ENCODE results near the gene NDOR1.

DNA sequence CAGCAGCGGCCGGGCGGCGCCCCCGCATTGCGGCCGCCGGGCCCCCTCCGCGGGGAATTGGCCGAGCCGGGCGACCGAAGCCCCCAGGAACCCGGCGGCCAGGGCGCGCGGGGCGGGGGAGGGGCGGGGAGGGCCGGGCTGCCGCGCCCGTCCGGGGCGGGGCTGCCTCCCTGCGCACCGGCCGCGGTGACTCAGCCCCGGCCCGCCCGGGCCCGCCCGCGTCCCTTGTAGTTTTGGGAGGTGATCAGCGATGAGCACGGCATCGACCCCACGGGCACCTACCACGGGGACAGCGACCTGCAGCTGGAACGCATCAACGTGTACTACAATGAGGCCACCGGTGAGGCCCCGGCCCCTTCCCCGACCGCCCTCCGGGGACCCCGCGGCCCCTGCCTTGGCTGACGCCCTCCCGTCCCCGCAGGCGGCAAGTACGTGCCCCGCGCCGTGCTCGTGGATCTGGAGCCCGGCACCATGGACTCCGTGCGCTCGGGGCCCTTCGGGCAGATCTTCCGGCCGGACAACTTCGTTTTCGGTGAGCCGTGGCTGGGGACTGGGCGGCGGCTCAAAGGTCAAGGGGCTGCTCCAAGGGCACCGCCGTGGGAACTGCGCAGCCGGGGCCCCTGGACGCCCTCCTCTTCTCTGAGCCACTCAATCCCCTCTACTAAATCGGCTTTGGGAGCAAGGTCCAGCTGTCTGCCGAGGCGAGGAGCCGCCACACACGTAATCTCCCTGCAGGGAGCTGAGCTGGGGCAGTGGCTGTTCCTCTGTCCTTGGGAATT is 36.2 kb downstream of the NDOR1 start:
- no peak for TF ChIP-seq POLR2A (IDR thresholded peaks at IDR 0.05)
- TF ChIP-seq, protein P1, sequence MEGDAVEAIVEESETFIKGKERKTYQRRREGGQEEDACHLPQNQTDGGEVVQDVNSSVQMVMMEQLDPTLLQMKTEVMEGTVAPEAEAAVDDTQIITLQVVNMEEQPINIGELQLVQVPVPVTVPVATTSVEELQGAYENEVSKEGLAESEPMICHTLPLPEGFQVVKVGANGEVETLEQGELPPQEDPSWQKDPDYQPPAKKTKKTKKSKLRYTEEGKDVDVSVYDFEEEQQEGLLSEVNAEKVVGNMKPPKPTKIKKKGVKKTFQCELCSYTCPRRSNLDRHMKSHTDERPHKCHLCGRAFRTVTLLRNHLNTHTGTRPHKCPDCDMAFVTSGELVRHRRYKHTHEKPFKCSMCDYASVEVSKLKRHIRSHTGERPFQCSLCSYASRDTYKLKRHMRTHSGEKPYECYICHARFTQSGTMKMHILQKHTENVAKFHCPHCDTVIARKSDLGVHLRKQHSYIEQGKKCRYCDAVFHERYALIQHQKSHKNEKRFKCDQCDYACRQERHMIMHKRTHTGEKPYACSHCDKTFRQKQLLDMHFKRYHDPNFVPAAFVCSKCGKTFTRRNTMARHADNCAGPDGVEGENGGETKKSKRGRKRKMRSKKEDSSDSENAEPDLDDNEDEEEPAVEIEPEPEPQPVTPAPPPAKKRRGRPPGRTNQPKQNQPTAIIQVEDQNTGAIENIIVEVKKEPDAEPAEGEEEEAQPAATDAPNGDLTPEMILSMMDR (IDR thresholded peaks at IDR 0.05) = no peak
